HG03378 (cell line): ENCODE results near the gene TIPIN.
"Not testable (repeated sequence)": the region's sequence is repeated elsewhere in the genome, so short reads cannot be mapped to it uniquely, and the experiment has no call there.

ENCODE experiments used
- ATAC-seq: cut with Tn5 transposase; IDR thresholded peaks from one replicate; pipeline ENCODE4 v1.9.1; 2021; ENCODE audit warnings: mild to moderate bottlenecking, moderate library complexity; ENCODE audit not compliant: unreplicated experiment

Gene TIPIN

GRCh38 chr15:66386204-66387123, 30.0 kb upstream of the TIPIN start, which contains the start of gene MAP2K1:
TSS of gene MAP2K1 (plus strand) at chr15:66386912. CDS start at chr15:66387348, 436 bp downstream.
- ATAC-seq, result peak; percentile 74

GRCh38 chr15:66381376-66381775, 24.9 kb upstream of the TIPIN start:
- ATAC-seq, result not testable (repeated sequence)

GRCh38 chr15:66378814-66379430, 22.4 kb upstream of the TIPIN start:
- no peak for ATAC-seq

GRCh38 chr15:66374179-66374578, 17.7 kb upstream of the TIPIN start:
- ATAC-seq, result no peak

GRCh38 chr15:66369773-66370651, 13.5 kb upstream of the TIPIN start:
- no peak for ATAC-seq

GRCh38 chr15:66364944-66365528, 8.6 kb upstream of the TIPIN start:
- no peak for ATAC-seq

- ATAC-seq, result no peak
These were observed 6.3 kb upstream of the TIPIN start for GRCh38 chr15:66362776-66363175.

GRCh38 chr15:66361745-66362460, 5.4 kb upstream of the TIPIN start:
- not testable (repeated sequence) for ATAC-seq

GRCh38 chr15:66359740-66360139, 3.3 kb upstream of the TIPIN start:
- no peak for ATAC-seq

GRCh38 chr15:66356077-66356358, 467 bp downstream of the TIPIN start:
- ATAC-seq, result no peak

- ATAC-seq, result not testable (repeated sequence)
These were observed 8.0 kb downstream of the TIPIN start for GRCh38 chr15:66348530-66348929.

- ATAC-seq, result no peak
These were observed 27.7 kb downstream of the TIPIN start for GRCh38 chr15:66328771-66329170.

GRCh38 chr15:66327736-66328135, 28.7 kb downstream of the TIPIN start:
- no peak for ATAC-seq

- ATAC-seq, result no peak
These were observed 30.4 kb downstream of the TIPIN start for GRCh38 chr15:66326051-66326450.

- ATAC-seq, result no peak
These were observed 33.1 kb downstream of the TIPIN start for GRCh38 chr15:66323312-66323928.

- ATAC-seq, result no peak
These were observed 44.3 kb downstream of the TIPIN start for GRCh38 chr15:66312144-66312543.

GRCh38 chr15:66310786-66311185, 45.7 kb downstream of the TIPIN start:
- no peak for ATAC-seq

- ATAC-seq, result no peak
These were observed 46.7 kb downstream of the TIPIN start for GRCh38 chr15:66309828-66310227.

GRCh38 chr15:66308531-66308930, 48.0 kb downstream of the TIPIN start:
- no peak for ATAC-seq

- no peak for ATAC-seq
These were observed 50.1 kb downstream of the TIPIN start for GRCh38 chr15:66306381-66306780.
